NCI-H2107 (cell line): ENCODE results near the gene FOLH1.
"Not testable (repeated sequence)": the region's sequence is repeated elsewhere in the genome, so short reads cannot be mapped to it uniquely, and the experiment has no call there.

ENCODE experiments used
- DNase-seq: peaks from one replicate; lab custom pipeline; 2025; lab: John Stamatoyannopoulos, UW

Gene FOLH1

DNA sequence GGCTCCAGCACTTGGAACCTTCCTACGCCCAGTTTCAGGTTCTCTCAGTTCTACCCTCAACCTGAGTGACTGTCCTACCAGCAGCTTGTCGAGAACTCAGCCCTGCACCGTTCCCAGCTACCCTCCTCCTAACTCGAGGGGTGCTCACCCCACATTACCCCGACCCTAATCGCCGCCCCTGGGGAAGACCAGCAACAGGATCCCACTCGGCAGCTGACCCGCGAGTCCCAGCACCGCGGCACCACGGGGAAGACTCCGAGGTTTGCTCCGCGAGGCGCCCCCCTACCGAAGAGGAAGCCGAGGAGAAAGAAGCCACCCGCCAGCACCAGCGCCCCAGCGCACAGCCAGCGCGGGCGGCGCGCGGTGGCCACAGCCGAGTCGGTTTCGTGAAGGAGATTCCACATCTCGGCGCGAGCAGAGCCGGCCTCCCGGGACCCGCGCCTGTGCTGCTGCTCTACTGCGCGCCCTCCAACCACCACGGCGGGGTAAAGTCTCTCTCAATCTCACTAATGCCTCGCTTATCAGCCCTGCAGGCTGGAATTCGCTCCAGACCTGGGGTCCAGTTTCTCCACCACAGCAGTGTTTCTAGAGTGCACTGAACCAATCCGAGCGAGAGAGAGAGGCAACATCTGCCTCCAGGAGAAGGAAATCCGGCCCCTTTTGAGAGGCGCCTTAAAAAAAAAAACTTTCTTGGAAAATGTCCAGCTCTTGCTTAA is at the start of gene FOLH1:
TSS of gene FOLH1 (minus strand) at position 597 of the 716 bp plus-strand sequence. CDS start at position 404, 193 bp downstream.
- no peak for DNase-seq

DNA sequence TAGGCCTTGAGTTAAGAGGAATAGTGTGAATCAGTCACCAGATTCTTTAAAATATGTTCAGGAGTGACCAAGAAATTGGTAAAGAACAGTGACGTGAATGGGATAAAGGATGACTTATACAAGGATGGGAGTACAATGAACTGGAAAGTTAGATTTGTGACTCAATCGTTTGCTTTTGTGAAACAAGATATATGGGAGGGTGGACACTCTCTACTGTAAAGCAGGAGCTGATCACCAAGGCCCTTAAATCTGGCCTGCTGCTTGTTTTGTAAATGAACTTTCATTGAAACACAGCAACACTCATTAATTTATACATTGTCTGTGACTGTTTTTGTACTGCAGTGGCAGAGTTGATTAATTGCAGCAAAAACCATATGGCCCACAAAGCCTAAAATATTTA is 46.7 kb upstream of the FOLH1 start:
- not testable (repeated sequence) for DNase-seq

DNA sequence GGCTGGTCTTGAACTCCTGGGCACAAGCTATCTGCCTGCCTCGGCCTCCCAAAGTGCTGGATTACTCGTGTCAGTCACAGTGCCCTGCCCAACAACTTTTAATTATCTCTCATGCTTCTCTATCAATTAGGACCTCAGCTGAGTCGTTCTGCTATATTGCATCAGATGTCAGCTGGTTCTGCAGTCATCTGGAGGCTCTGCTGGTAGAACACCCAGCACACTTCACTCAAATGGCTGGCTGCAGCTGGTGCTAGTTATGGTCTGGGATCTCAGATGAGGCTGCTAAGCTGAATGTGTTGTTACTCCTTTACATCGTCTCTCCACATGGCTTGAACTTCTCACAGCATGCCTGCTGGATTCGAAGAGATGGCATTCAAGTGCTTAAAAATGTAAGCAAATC is 42.8 kb upstream of the FOLH1 start:
- DNase-seq = not testable (repeated sequence)

DNA sequence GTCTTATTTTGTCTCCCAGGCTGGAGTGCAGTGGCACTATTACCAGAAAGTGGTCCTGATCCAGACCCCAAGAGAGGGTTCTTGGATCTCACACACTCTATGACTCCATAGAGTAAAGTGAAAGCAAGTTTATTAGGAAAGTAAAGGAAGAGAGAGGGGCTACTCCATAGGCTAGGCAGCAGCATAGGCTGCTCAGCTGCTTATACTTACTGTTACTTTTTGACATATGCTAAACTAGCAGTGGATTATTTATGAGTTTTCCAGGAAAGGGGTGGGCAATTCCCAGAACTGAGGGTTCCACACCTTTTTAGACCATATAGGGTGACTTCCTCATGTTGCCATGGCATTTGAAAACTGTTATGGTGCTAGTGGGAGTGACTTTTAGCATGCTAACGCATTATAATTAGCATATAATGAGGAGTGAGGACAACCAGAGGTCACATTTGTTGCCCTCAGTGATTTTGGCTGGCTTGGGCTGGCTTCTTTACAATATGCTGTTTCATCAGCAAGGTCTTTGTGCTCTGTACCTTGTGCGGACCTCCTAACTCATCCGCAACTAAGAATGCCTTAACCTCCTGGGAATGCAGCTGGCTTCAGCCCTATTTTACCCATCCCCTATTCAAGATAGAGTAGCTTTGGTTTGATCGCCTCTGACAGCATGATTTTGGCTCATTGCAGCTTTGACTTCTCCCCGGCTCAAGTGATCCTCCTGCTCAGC is 42.2 kb upstream of the FOLH1 start:
- DNase-seq = not testable (repeated sequence)

DNA sequence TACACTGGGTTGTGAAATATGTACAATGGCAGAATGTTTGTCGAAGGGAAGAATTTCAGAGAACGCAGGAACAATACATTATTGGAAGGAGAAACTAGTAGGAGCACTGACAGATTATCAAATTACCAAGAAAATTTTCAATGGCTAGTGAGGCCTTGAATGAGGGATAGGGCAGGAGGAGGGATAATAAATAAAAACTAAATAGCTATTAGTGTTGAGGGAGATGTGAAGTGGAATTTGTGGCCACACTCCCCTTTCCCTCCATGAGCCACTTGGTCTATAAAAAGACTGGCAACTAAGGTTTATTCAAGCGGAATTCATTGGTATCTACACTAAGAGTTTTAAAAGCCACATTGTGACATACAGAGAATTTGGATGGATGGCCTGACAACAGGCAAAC is 41.0 kb upstream of the FOLH1 start:
- not testable (repeated sequence) for DNase-seq

DNA sequence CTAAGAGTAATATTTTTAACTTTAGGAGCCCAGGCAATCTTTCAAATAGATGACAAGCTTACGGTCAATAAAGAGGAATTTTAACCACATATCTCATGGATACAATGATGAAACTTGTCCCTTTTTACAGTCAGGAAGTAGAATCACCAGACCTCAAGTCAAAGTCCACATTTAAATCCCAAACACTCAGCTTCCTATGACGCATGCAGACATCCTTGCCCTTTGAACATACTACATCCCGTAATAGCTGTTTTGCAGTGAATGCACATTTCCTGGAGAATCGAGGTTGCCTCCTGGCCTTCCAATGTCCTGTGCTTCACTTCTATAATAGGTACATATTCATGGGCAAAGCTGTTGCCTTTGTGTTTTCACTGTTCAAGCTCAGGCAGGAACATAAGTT is 25.3 kb upstream of the FOLH1 start:
- DNase-seq = not testable (repeated sequence)

DNA sequence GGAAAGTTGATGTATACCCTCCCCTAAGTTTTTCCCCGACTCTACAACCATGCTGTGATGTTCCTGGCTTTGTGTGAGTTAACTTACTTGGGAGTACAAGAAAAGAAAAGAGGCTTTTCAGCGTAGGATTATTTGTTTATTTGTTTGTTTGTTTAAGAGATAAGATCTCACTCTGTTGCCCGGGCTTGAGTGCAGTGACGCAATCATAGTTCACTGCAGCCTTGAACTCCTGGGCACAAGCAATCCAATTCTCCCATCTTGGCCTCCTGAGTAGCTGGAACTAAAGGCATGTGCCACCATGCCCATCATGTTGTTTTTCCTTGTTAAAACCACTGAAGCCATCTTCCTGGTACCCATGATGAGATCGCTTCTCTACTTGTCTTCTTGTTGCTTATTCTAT is 24.6 kb upstream of the FOLH1 start:
- DNase-seq = not testable (repeated sequence)

DNA sequence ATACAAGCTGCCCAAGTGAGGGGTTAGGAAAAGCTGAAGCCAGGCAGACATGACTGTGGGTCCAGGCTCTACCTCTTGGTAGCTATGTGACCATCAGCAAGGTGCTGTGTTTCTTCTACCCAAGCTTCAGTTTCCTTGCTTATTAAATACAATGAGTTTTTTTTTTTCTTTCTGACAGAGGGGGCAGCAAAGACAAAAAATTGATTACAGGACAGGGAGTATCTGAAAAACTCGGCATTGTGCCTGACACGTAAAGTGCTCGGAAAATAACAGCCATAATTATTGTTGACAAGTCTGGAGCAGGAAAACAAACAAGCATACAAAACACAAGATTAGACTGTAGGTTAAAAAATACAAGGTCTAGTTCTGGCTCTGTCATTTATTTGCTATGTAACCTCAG is 23.3 kb upstream of the FOLH1 start:
- not testable (repeated sequence) for DNase-seq

DNA sequence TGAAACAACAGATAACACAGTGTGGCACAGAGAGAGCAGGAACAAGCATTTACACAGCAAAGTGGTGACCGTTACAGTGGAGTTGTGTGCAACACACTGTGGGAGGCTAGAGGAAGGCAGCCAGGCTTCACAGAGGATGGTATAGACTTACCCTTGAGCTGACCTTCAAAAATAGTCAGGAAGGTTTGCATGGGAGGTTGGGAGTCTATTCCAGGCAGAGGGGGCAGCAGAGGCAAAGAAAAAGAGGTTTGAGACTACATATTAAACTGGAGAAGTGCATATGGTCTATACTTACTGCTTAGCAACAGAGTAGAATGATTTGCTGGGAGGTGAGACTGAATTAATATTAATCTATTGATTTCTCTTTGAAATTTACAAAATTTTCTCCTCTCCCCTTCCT is 22.1 kb upstream of the FOLH1 start:
- DNase-seq = not testable (repeated sequence)

DNA sequence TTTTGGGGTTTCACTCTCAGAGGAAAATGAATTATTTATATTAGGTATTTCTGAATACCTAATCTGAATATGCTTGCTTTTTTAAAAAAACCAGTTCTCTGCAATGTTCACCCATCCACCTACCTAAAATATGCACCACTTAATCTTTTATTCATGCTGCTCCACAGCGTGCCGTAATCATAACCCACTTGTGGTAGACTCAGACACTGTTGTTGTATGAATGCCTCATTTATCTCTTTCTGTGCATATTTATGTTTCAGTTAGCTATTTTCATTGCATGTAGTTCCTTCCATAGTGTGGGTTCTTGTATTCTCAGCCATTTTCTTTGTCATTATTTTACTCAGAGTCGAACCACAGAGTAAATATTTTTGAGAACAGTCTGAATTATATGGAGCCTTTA is 21.6 kb upstream of the FOLH1 start:
- not testable (repeated sequence) for DNase-seq

DNA sequence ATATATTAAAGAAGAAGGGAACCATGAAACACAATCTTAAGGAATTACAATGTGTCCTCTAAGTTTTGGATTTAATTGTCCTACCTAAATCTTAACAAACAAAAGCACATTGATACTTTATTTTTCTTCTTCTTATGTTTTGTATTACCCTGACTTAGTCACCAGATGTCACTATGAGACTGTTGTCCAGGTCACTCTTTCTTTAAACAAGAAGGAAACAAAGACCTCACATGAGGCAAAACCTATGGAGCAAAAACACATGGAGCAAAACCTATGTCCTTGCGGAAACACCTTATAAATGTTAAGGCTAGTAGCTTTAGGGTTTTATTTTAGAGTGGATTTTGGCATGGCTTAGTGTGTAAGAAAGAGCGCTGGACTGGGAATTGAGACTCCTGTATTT is 20.7 kb upstream of the FOLH1 start:
- DNase-seq = not testable (repeated sequence)

DNA sequence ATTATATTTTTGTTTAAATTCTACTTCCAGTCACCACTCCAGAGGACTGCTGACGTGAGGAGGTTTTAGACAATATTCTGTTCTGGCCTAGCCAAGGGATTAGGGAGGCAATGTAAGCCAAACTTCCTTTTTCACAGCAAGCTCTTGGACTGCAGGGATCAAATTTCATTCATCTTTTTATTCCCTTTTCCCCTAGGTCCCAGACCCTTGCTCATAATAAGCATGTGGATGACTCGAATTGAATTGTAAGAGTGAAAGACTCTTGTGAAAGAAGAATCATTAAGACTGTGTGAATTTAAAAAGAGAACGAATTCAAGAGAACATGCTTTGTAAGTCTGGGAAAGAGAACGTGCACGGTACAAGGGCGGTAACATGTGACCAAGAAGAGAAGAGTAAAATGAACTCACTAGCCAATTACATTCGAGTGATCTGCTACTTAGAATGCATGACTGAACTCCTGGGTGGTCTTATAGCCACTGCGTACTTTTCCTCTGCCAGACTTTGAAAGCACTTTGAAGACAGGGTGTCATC is 16.9 kb upstream of the FOLH1 start:
- not testable (repeated sequence) for DNase-seq

DNA sequence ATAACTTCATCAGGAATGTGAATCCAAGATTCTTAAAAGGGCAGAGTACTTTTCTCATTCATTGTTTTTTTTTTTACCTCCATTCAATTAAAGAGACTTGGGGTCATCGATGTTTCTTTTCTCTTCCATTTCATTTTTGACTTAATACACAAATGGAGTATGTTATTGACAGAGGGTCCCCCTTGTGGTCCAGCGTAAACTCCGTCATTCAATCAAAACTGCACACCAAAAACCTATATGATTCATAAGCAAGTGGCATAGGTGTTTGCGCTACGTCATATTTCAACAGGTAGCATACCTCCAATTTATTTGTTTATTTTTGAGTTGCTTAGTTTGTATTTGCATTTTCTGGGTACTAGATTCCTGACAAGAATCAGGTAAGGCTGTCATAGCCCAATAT is 12.7 kb upstream of the FOLH1 start:
- DNase-seq = no peak

DNA sequence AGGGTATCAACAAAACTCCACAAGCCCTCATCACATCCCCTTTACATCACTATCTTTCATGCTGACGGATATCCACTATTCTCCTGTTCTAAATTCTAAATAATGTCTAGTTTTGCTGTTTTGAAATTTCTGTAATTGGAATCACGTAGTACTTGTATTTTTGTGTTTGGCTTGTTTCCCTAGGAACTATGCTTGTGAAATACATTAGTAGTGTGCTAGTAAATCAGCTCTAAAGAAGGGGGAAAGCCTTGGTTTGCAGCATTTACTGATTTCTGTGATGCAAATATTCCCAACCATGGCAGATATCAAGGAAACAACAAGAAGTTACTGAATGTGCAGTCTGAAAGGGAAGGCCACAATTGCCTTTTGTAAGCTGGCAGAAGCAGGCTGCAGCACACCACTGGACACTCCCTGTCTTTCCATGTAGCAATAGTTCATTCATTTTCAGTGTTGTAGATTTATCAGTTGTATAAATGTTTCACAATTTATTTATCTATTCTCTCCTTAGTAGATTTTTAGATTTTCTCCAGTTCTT is 4.7 kb upstream of the FOLH1 start:
- DNase-seq = no peak

DNA sequence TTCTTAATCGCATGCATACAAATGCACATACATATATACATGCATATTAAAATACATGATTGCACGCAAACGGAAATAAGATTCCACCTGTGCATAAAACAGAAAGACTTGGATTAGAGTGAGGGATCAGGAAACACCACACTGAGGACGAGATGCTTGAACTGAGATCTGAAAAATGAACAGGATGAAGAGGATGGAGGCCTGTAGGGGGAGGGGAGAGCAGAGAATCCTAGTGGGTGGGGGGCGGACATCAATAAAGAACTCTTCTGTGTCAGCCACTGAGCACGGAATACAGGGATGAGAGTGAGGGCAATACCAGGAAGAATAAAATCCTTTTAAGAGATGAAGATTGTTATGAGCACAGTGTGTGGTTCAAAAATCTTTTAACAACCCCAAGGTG is 1.4 kb downstream of the FOLH1 start:
- not testable (repeated sequence) for DNase-seq

DNA sequence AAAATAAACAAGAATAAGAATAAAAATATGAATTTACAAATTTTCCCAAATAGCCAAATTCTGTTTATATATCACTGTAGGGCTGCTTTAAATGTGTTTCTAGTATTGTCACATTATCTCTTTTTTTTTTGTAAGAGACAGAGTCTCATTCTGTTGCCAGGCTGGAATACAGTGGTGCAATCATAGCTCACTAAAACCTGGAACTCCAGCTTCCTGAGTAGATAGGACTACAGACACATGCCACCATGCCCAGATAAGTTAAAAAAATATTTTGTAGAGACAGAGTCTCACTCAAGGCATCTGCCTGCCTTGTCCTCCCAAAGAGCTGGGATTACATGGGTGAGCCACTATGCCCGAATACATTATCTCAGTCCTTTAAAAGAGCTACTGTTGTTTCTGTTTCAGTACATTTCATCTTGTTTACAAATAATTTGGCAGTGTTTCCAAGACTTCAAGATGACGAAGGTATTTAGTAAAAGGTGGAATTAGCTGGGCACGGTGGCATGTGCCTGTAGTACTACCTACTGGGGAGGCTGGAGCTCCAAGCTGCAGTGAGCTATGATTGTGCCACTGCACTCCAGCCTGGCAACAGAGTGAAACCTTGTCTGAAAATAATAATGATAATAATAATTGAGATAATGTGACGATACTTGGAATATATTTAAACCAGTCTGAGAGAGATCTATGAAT is 6.0 kb downstream of the FOLH1 start:
- no peak for DNase-seq

DNA sequence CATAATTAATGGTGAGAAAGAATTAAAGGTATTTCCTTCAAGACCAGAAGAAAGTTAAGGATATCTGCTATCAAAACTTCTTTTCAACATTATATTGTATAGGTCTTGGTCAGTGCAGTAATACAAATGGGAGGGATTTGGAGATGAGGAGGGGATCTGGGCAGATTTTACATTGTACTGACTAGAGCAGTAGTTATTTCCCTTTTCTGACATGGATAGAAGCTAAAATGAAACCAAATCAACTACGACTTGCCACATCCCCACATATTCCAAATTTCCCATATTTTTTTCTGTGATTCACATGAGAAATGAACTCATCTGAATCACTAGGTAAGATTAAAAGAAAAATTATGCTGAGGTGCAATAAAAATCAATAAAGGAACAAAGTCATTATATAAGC is 11.6 kb downstream of the FOLH1 start:
- not testable (repeated sequence) for DNase-seq

DNA sequence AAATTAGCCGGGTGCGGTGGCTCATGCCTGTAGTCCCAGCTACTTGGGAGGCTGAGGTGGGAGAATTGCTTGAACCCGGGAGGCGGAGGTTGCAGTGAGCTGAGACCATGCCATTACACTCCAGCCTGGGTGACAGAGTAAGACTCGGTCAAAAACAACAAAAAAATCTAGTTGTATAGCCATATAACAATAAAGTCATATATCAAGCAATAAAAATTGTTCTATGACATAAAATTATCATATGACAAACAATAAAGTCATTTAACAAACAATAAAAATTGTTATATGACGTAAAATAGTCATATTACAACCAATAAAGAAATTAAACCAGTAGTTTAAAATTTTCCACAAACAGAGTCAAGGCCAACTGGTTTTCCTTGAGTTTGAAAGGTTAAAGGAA is 12.4 kb downstream of the FOLH1 start:
- not testable (repeated sequence) for DNase-seq

DNA sequence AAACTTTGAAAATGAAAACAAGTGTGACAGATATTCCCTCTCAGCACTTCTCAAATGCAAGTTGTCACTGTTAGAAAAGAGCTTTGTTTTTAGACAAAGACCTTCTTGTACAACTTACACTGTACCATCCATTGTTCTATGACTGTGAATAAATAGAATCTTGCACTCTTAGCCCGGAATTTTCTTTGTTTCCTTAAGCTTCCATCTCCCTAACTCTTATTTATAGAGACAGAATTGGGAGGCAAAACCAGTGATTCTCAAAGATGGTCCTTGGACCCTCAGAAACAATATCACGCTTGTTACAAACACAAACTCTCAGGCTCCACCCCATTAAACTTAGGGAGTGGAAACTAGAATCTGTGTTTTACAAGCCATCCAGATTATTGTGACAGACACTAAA is 18.1 kb downstream of the FOLH1 start:
- not testable (repeated sequence) for DNase-seq

DNA sequence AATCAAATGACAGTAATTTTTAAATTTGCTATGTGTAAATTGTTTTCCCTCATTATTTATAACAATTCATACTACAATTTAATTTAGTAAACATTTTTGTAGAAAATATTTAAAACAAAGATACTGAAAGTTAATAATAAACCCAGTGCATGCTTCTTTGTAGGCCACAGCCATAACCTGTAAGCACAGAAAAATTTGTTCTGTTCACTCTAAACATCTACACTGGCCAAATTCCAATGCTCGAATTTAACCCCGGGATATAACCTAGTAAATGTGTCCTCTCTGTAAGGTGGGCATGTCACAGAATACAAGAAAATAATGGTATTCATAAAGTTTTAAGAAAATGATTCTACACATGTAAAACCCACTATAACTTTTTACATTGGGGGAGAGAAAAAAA is 22.2 kb downstream of the FOLH1 start:
- DNase-seq = not testable (repeated sequence)

DNA sequence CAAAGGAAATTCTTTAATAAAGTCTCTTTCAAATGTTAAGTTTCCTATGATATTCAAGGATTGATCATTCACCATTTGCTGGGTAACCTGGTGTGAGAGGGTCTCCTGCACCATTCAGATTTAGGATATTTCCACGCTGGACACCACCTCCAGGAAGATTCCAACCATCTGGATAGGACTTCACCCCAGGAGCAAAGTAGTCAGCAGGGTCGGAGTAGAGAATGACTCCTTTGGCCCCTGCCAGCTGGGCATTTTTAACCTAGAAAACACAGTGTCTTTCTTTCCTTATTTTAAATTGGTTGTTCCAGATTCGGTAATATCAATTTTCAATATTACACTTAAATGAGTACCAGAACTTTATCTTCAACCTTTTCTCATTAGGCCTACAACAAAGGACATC is 22.8 kb downstream of the FOLH1 start:
- DNase-seq = not testable (repeated sequence)

DNA sequence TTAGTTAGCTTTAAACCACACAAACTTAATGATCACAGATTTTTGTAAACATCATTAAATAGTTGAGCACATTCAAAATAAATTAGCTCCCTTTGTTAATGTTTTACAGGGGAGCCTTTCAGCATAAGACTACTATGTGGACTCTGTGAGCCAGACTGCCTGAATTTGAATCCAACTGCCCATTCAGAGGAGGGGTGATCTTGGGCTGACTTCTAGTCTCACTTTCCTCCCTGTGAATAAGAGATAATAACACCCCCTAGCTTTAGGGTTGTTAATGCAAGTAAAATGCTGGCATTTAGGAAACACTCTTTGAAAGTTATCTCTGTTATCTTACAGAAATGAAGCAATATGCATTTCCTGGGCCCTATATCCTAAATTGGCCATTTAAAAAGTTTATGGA is 23.6 kb downstream of the FOLH1 start:
- not testable (repeated sequence) for DNase-seq
